ENCODE measurements around the gene CDKL2. TPM values are rescaled to one million over a fixed set of nuclear protein-coding genes. Genes with fewer than 3 reads are reported as not detected.
"Not testable (repeated sequence)": the region's sequence is repeated elsewhere in the genome, so short reads cannot be mapped to it uniquely, and the experiment has no call there.

Gene CDKL2
- polyA plus RNA-seq, 1 donor from 2014 or later, result 25.7 TPM

DNA sequence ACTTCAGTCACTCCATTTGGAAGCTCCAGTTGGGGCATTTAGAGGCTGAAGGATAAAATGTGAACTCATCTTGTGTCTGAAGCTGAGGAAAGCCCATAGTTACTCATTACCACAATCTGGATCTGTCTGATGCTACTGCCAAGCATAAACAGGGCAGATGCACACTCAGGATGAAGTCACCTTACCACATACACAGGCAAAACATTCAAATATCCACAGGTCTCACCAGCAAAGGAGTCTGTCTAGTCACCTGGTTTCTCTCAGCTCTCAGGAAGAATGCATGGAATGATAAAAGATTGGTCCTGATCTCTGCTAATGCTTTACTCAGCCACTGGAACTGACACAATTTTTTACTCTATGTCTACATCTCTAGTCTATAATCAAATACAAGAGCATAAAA lies 87.5 kb downstream of the CDKL2 start:
- H3K9me3 ChIP-seq (ENCODE audit: low read length), result no peaks in the 10 kb centered on the region
- H3K27ac ChIP-seq (ENCODE audit: low read length), result no peak overlapping the region
- TF ChIP-seq RAD21 (conservative IDR thresholded peaks at IDR 0.05) (no peak), SMC3 (conservative IDR thresholded peaks at IDR 0.05; ENCODE audit: poor library complexity) (no peak), MXI1 (conservative IDR thresholded peaks at IDR 0.05; ENCODE audit: poor library complexity, severe bottlenecking) (no peak), EP300 (conservative IDR thresholded peaks at IDR 0.05; ENCODE audit: poor library complexity, severe bottlenecking) (no peak), POLR2AphosphoS5 (IDR thresholded peaks at IDR 0.05) (no peak), EZH2 (IDR thresholded peaks at IDR 0.05; ENCODE audit: borderline replicate concordance, insufficient read depth, low read length, poor library complexity, severe bottlenecking) (no peak), TAF1 (IDR thresholded peaks at IDR 0.05; ENCODE audit: low read depth) (no peak)
- TF ChIP-seq, protein P1, sequence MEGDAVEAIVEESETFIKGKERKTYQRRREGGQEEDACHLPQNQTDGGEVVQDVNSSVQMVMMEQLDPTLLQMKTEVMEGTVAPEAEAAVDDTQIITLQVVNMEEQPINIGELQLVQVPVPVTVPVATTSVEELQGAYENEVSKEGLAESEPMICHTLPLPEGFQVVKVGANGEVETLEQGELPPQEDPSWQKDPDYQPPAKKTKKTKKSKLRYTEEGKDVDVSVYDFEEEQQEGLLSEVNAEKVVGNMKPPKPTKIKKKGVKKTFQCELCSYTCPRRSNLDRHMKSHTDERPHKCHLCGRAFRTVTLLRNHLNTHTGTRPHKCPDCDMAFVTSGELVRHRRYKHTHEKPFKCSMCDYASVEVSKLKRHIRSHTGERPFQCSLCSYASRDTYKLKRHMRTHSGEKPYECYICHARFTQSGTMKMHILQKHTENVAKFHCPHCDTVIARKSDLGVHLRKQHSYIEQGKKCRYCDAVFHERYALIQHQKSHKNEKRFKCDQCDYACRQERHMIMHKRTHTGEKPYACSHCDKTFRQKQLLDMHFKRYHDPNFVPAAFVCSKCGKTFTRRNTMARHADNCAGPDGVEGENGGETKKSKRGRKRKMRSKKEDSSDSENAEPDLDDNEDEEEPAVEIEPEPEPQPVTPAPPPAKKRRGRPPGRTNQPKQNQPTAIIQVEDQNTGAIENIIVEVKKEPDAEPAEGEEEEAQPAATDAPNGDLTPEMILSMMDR (IDR thresholded peaks at IDR 0.05; ENCODE audit: poor library complexity, severe bottlenecking), result no peak
- TF ChIP-seq, protein P2, sequence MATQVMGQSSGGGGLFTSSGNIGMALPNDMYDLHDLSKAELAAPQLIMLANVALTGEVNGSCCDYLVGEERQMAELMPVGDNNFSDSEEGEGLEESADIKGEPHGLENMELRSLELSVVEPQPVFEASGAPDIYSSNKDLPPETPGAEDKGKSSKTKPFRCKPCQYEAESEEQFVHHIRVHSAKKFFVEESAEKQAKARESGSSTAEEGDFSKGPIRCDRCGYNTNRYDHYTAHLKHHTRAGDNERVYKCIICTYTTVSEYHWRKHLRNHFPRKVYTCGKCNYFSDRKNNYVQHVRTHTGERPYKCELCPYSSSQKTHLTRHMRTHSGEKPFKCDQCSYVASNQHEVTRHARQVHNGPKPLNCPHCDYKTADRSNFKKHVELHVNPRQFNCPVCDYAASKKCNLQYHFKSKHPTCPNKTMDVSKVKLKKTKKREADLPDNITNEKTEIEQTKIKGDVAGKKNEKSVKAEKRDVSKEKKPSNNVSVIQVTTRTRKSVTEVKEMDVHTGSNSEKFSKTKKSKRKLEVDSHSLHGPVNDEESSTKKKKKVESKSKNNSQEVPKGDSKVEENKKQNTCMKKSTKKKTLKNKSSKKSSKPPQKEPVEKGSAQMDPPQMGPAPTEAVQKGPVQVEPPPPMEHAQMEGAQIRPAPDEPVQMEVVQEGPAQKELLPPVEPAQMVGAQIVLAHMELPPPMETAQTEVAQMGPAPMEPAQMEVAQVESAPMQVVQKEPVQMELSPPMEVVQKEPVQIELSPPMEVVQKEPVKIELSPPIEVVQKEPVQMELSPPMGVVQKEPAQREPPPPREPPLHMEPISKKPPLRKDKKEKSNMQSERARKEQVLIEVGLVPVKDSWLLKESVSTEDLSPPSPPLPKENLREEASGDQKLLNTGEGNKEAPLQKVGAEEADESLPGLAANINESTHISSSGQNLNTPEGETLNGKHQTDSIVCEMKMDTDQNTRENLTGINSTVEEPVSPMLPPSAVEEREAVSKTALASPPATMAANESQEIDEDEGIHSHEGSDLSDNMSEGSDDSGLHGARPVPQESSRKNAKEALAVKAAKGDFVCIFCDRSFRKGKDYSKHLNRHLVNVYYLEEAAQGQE (IDR thresholded peaks at IDR 0.05; ENCODE audit: borderline replicate concordance), result no peak
- H3K9me2 ChIP-seq (ENCODE audit: insufficient read depth, low read length), result no peaks in the 10 kb centered on the region
- H2AFZ ChIP-seq (ENCODE audit: low read depth, low read length), result no peak overlapping the region
- no peak overlapping the region for H3K4me3 ChIP-seq (ENCODE audit: low read length)
- H3K36me3 ChIP-seq (ENCODE audit: insufficient read depth, low read length), result peaks cover 6% of the 10 kb centered on the region
- no peaks in the 10 kb centered on the region for H3K27me3 ChIP-seq (ENCODE audit: insufficient read depth, low read depth, low read length)
- no peaks in the 10 kb centered on the region for H4K20me1 ChIP-seq (ENCODE audit: insufficient read depth)
- H3K79me2 ChIP-seq (replicated peaks; ENCODE audit: insufficient read depth, low read length), result no peaks in the 10 kb centered on the region
- H3K9ac ChIP-seq (ENCODE audit: low read length), result no peak overlapping the region
- H3F3A ChIP-seq (ENCODE audit: insufficient read depth, low read length, poor library complexity, severe bottlenecking), result no peaks in the 10 kb centered on the region
- no peak overlapping the region for H3K4me2 ChIP-seq (ENCODE audit: low read length)

DNA sequence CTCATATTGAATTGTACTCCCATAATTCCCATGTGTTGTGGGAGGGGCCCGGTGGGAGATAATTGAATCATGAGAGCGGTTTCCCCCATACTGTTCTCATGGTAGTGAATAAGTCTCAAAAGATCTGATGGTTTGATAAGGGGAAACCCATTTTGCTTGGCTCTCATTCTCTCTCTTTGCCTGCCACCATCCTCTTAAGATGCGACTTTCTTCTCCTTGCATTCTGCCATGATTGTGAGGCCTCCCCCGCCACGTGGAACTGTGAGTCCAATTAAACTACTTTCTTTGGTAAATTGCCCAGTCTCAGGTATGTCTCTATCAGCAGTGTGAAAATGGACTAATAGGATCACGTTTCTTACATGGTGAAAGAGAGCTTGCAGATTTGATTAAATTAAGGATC lies 93.0 kb downstream of the CDKL2 start:
- not testable (repeated sequence) for H3K79me2 ChIP-seq (replicated peaks; ENCODE audit: insufficient read depth, low read length); H3K27me3 ChIP-seq (ENCODE audit: insufficient read depth, low read depth, low read length); H3F3A ChIP-seq (ENCODE audit: insufficient read depth, low read length, poor library complexity, severe bottlenecking); H3K4me3 ChIP-seq (ENCODE audit: low read length); H3K9me2 ChIP-seq (ENCODE audit: insufficient read depth, low read length); H4K20me1 ChIP-seq (ENCODE audit: insufficient read depth); H3K4me2 ChIP-seq (ENCODE audit: low read length); H3K9me3 ChIP-seq (ENCODE audit: low read length); H3K27ac ChIP-seq (ENCODE audit: low read length); H3K9ac ChIP-seq (ENCODE audit: low read length); H3K36me3 ChIP-seq (ENCODE audit: insufficient read depth, low read length); H2AFZ ChIP-seq (ENCODE audit: low read depth, low read length)

DNA sequence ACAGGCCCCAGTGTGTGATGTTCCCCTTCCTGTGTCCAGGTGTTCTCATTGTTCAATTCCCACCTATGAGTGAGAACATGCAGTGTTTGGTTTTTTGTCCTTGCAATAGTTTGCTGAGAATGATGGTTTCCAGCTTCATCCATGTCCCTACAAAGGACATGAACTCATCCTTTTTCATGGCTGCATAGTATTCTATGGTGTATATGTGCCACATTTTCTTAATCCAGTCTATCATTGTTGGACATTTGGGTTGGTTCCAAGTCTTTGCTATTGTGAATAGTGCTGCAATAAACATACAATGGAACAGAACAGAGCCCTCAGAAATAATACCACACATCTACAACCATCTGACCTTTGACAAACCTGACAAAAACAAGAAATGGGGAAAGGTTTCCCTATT lies 96.4 kb downstream of the CDKL2 start:
- H3K79me2 ChIP-seq (replicated peaks; ENCODE audit: insufficient read depth, low read length), result not testable (repeated sequence)

DNA sequence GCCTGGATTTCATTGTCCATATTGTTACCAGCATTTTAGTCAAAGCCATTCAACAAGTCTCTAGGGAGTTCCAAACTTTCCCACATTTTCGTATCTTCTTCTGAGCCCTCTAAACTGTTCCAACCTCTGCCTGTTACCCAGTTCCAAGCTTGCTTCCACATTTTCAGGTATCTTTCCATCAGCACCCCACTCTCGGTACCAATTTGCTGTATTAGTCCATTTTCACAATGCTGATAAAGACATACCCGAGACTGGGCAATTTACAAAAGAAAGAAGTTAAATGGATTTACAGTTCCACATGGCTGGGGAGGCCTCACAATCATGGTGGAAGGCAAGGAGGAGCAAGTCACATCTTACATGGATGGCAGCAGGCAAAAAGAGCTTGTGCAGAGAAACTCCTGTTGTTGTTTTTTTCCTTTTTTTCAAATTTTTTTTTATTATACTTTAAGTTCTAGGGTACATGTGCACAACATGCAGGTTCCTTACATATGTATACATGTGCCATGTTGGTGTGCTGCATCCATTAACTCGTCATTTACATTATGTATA lies 96.9 kb downstream of the CDKL2 start:
- H2AFZ ChIP-seq (ENCODE audit: low read depth, low read length); H3K9me2 ChIP-seq (ENCODE audit: insufficient read depth, low read length); H3K4me3 ChIP-seq (ENCODE audit: low read length); H3F3A ChIP-seq (ENCODE audit: insufficient read depth, low read length, poor library complexity, severe bottlenecking); H3K27me3 ChIP-seq (ENCODE audit: insufficient read depth, low read depth, low read length); H3K9me3 ChIP-seq (ENCODE audit: low read length); H4K20me1 ChIP-seq (ENCODE audit: insufficient read depth); H3K79me2 ChIP-seq (replicated peaks; ENCODE audit: insufficient read depth, low read length); H3K36me3 ChIP-seq (ENCODE audit: insufficient read depth, low read length); H3K4me2 ChIP-seq (ENCODE audit: low read length); H3K27ac ChIP-seq (ENCODE audit: low read length); H3K9ac ChIP-seq (ENCODE audit: low read length): not testable (repeated sequence)

More for the DNA sequence above, 96.4 kb downstream of the CDKL2 start:
- H4K20me1 ChIP-seq (ENCODE audit: insufficient read depth); H3K27me3 ChIP-seq (ENCODE audit: insufficient read depth, low read depth, low read length); H3K27ac ChIP-seq (ENCODE audit: low read length); H3K4me2 ChIP-seq (ENCODE audit: low read length); H3K4me3 ChIP-seq (ENCODE audit: low read length); H3F3A ChIP-seq (ENCODE audit: insufficient read depth, low read length, poor library complexity, severe bottlenecking); H3K36me3 ChIP-seq (ENCODE audit: insufficient read depth, low read length); H3K9ac ChIP-seq (ENCODE audit: low read length); H3K9me3 ChIP-seq (ENCODE audit: low read length); H2AFZ ChIP-seq (ENCODE audit: low read depth, low read length); H3K9me2 ChIP-seq (ENCODE audit: insufficient read depth, low read length): not testable (repeated sequence)

DNA sequence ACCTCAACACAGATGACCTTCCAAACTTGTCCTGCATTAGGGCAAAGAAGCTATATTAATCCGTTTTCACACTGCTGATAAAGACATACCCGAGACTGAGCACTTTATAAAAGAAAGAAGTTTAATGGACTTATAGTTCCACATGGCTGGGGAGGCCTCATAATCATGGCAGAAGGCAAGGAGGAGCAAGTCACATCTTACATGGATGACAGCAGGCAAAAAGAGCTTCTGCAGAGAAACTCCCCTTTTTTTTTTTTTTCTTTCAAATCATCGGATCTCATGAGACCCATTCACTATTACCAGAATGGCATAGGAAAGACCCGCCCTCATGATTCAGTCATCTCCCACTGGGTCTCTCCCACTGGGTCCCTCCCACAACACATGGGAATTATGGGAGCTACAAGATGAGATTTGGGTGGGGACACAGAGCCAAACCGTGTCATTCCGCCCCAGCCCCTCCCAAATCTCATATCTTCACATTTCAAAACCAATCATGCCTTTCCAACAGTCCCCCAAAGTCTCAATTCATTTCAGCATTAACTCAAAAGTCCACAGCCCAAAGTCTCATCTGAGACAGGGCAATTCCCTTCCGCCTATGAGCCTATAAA lies 98.7 kb downstream of the CDKL2 start:
- not testable (repeated sequence) for H4K20me1 ChIP-seq (ENCODE audit: insufficient read depth)

More for the DNA sequence above, 98.7 kb downstream of the CDKL2 start:
- H3K27ac ChIP-seq (ENCODE audit: low read length); H3K9me2 ChIP-seq (ENCODE audit: insufficient read depth, low read length); H2AFZ ChIP-seq (ENCODE audit: low read depth, low read length); H3K4me3 ChIP-seq (ENCODE audit: low read length); H3K27me3 ChIP-seq (ENCODE audit: insufficient read depth, low read depth, low read length); H3F3A ChIP-seq (ENCODE audit: insufficient read depth, low read length, poor library complexity, severe bottlenecking); H3K79me2 ChIP-seq (replicated peaks; ENCODE audit: insufficient read depth, low read length); H3K9me3 ChIP-seq (ENCODE audit: low read length); H3K4me2 ChIP-seq (ENCODE audit: low read length); H3K9ac ChIP-seq (ENCODE audit: low read length): not testable (repeated sequence)
- H3K36me3 ChIP-seq (ENCODE audit: insufficient read depth, low read length), result peaks cover 15% of the 10 kb centered on the region

Data from neural cell (in vitro differentiated cells).